SK-N-MC (cell line): ENCODE measurements around the gene ZCRB1.

ENCODE experiments used
- DNase-seq: peaks from one replicate; pipeline ENCODE4 v3.0.0-alpha.2; 2011; ENCODE audit warnings: low read depth, low spot score
- H3K27ac ChIP-seq: fragments of 200-600 bp; sonication (generic); 2 replicates; pipeline ENCODE4 v1.5.1; 2016; ENCODE audit warnings: mixed run types
- H3K36me3 ChIP-seq: fragments of 200-600 bp; sonication (generic); 2 replicates; pipeline ENCODE4 v1.6.1; 2017; ENCODE audit warnings: antibody characterized with exemption, low read length, mixed read lengths; ENCODE audit not compliant: insufficient read depth
- H3K4me3 ChIP-seq: fragments of 200-600 bp; sonication (generic); 2 replicates; pipeline ENCODE4 v1.5.1; 2016
- H3K9ac ChIP-seq: fragments of 200-600 bp; sonication (generic); 2 replicates; pipeline ENCODE4 v1.8.0; 2017; ENCODE audit warnings: mixed run types, mixed read lengths; ENCODE audit not compliant: insufficient read length
- H3K9me3 ChIP-seq: fragments of 200-600 bp; sonication (generic); 2 replicates; pipeline ENCODE4 v1.6.1; 2017; ENCODE audit warnings: low read depth, mild to moderate bottlenecking, antibody characterized with exemption, low read length, moderate library complexity, mixed read lengths
- EZH2 ChIP-seq: fragments of 200-600 bp; sonication (generic); IDR thresholded peaks from one replicate; pipeline ENCODE4 v1.6.1; 2017; ENCODE audit warnings: antibody characterized with exemption
- FOXP2 ChIP-seq: optimal IDR thresholded peaks from 2 replicates; pipeline ENCODE3; 2011; ENCODE audit warnings: mild to moderate bottlenecking, moderate library complexity; ENCODE audit not compliant: insufficient read depth; ENCODE audit errors: extremely low read length, control extremely low read depth
- POLR2AphosphoS5 ChIP-seq: IDR thresholded peaks from 2 replicates; pipeline ENCODE4 v1.6.1; 2012; ENCODE audit warnings: mild to moderate bottlenecking, low read depth, low read length, borderline replicate concordance

Gene ZCRB1, protein sequence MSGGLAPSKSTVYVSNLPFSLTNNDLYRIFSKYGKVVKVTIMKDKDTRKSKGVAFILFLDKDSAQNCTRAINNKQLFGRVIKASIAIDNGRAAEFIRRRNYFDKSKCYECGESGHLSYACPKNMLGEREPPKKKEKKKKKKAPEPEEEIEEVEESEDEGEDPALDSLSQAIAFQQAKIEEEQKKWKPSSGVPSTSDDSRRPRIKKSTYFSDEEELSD

DNA sequence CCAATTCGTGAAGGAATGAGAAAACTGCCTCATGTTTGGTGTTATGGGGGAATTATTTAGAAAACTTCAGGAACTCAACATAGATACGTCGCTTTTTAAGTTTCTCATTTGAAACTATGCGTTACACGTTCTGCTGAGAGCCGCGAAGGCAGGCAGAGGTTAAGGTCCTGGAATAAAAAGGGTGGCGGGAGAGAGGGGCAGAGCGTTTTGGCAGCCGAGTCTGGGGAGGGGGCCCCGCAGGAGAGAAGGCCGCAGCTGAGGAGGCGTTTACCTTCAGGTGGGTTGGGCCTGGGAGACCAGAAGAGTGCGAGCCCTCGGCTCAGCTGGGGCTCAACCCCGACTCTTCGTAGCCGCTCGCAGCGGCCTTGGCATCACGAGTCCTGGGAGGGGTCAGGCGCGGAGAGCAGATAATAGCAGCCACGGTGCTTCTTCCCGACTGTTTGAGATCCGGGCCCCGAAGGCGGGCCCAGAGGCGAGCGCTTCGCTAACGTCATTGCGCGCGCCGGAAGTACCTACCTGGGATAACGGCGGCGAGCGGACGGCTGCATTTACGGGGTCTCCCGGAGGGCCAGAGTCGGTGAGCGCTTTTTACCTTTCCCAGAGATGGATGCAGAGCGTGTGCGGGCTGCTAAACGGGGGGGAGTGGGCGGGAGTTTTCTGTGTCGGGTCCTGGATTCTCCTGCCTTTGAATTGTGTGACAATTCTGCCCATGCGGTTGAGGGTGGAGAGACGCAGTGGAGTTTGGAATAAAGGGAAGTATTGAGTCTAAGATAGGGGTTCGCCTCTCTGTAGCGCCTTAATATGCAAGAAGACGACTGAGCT lies at the start of gene ZCRB1, which contains the start of gene PPHLN1:
Gene ZCRB1 (minus strand): TSS at position 442 of the 822 bp plus-strand sequence. CDS start 1,992 bp downstream, outside the sequence.
Gene PPHLN1 (plus strand): TSS at position 515 of the 822 bp plus-strand sequence. CDS start 9,736 bp downstream, outside the sequence.
- peak within 1 kb of the TSS; percentile 88 for H3K9ac ChIP-seq
- H3K27ac ChIP-seq, result peak within 1 kb of the TSS; percentile 48; the same call in 1 of the 2 replicates
- H3K4me3 ChIP-seq, result peak within 1 kb of the TSS; percentile 90
- H3K36me3 ChIP-seq, result peaks cover 22% of the 10 kb centered on the region
- DNase-seq, result no peak
- H3K9me3 ChIP-seq, result no peaks in the 10 kb centered on the region
- no peak for TF ChIP-seq FOXP2
- TF ChIP-seq POLR2AphosphoS5, result peak; percentile 92
- no peak for TF ChIP-seq EZH2

DNA sequence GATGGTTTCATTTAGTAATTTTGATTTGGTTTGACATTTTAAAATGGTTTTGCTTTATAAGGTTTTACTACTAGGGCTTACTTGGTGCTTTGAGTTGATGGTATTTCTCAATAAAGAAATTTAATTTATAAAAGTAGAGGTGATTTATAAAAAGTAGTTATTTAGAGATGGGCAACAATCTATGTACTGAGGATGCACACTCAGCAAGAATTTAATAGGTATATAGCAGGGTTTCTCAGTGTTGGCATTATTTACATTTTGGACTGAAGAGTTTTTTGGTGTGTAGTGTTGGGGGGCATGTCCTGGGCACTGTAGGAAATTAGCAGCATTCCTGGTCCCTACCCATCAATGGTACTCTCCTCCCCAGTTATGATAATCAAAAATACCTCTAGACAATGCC lies 47.8 kb upstream of the ZCRB1 start:
- TF ChIP-seq FOXP2 (no peak), POLR2AphosphoS5 (no peak), EZH2 (no peak)
- Histone ChIP-seq H3K36me3 (peaks cover 30% of the 10 kb centered on the region), H3K27ac (no peak overlapping the region), H3K9ac (no peak overlapping the region), H3K9me3 (no peaks in the 10 kb centered on the region), H3K4me3 (no peak overlapping the region)
- DNase-seq, result no peak

DNA sequence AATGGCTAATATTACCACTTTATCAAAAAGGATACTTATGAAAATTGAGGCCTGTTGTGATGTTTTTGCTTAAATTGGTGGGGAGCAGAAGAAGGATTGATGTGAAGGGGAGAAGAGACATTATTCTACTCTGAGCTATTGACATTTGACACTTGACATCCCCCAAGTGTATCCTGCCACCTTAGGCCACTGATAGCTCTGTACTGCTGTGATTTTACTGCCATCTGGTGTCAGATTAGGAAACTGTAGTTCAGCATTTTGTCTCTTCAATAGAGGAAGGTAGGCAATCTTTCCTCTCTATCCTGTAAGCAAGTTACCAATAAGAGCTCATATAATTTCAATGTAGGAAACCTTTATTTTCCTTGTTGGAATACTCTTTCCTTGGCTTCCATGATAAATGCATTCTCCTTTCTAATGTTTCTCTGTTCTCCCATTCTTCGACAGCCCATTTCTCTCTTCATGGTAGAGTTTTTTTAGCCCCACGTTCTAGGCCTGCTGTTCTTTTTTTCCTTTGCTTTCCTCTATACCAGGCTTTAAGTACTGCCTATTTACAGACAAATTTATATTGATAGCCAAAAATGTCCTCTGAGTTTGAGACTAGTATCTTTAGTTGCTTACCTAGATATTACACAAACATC lies 46.4 kb upstream of the ZCRB1 start:
- Histone ChIP-seq H3K27ac (no peak overlapping the region), H3K9me3 (no peaks in the 10 kb centered on the region), H3K9ac (no peak overlapping the region), H3K36me3 (peaks cover 30% of the 10 kb centered on the region), H3K4me3 (no peak overlapping the region)
- DNase-seq, result peak; percentile 24
- TF ChIP-seq POLR2AphosphoS5 (no peak), EZH2 (no peak), FOXP2 (no peak)

DNA sequence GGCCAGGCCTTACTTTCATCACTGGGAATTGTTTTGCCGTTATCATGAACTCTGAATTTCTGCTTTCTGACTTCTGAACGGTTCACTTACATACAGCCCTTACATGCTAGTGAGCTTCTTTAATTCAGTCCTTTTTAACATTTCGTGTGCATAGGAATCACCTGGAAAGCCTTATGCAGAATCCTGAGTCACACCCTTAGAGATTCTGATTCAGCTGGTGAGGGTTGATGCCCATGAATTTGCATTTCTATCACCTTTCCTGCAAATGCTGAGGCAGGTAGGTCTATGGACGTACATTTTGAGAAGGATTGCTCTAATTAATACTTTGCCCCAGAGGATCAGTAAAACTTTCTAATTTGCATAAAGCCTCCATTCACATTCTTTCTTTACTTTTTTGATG lies 44.1 kb upstream of the ZCRB1 start:
- no peak overlapping the region for H3K9ac ChIP-seq
- H3K4me3 ChIP-seq, result no peak overlapping the region
- peaks cover 21% of the 10 kb centered on the region for H3K36me3 ChIP-seq
- H3K27ac ChIP-seq, result no peak overlapping the region
- H3K9me3 ChIP-seq, result no peaks in the 10 kb centered on the region
- TF ChIP-seq EZH2 (no peak), FOXP2 (no peak), POLR2AphosphoS5 (no peak)
- no peak for DNase-seq

GRCh38 chr12:42365486-42365885 lies 39.6 kb upstream of the ZCRB1 start:
- Histone ChIP-seq H3K4me3 (no peak overlapping the region), H3K36me3 (peaks cover 26% of the 10 kb centered on the region), H3K9me3 (no peaks in the 10 kb centered on the region), H3K27ac (no peak overlapping the region), H3K9ac (no peak overlapping the region)
- no peak for TF ChIP-seq FOXP2
- no peak for TF ChIP-seq EZH2
- no peak for TF ChIP-seq POLR2AphosphoS5
- no peak for DNase-seq

GRCh38 chr12:42364692-42365091 lies 38.8 kb upstream of the ZCRB1 start:
- no peak overlapping the region for H3K9ac ChIP-seq
- H3K4me3 ChIP-seq, result no peak overlapping the region
- no peak for DNase-seq
- peaks cover 19% of the 10 kb centered on the region for H3K36me3 ChIP-seq
- TF ChIP-seq EZH2 (no peak), FOXP2 (no peak), POLR2AphosphoS5 (no peak)
- no peak overlapping the region for H3K27ac ChIP-seq
- no peaks in the 10 kb centered on the region for H3K9me3 ChIP-seq

- Histone ChIP-seq H3K36me3 (peaks cover 24% of the 10 kb centered on the region), H3K27ac (no peak overlapping the region), H3K9me3 (no peaks in the 10 kb centered on the region), H3K9ac (no peak overlapping the region), H3K4me3 (no peak overlapping the region)
- TF ChIP-seq FOXP2, result no peak
- TF ChIP-seq POLR2AphosphoS5, result no peak
- TF ChIP-seq EZH2, result no peak
- no peak for DNase-seq
These were observed 36.9 kb upstream of the ZCRB1 start for GRCh38 chr12:42362647-42363260.

GRCh38 chr12:42361909-42362646 lies 36.2 kb upstream of the ZCRB1 start:
- Histone ChIP-seq H3K9me3 (no peaks in the 10 kb centered on the region), H3K4me3 (no peak overlapping the region), H3K9ac (no peak overlapping the region), H3K27ac (no peak overlapping the region), H3K36me3 (peaks cover 28% of the 10 kb centered on the region)
- DNase-seq, result no peak
- TF ChIP-seq FOXP2, result no peak
- no peak for TF ChIP-seq EZH2
- no peak for TF ChIP-seq POLR2AphosphoS5
